CD14-positive monocyte (primary cell): Measurements from ENCODE around the gene MAP3K19. TPM values are rescaled to one million over a fixed set of nuclear protein-coding genes. Genes with fewer than 3 reads are reported as not detected.

Source experiments
- DNase-seq, 3 donors: peaks; one replicate each; pipeline ENCODE4 v3.0.0-alpha.2; 2011 to 2022
- H2AFZ ChIP-seq: 2 replicates; pipeline ENCODE4 v1.6.0; 2012; ENCODE audit warnings: mild to moderate bottlenecking, low read depth, low read length, inconsistent platforms; ENCODE audit not compliant: insufficient read depth, poor library complexity, severe bottlenecking
- H3K27ac ChIP-seq, 2 donors: 1 replicate in 1 of 2; 2 replicates in 1 of 2; pipeline ENCODE4 v1.5.1; 2012 to 2013; ENCODE audit warnings: low read length in 2 of 2, control low read depth in 1 of 2, inconsistent platforms in 1 of 2, low read depth in 1 of 2, mild to moderate bottlenecking in 1 of 2
- H3K27me3 ChIP-seq, 2 donors: one replicate each; pipeline versions ENCODE4 v1.6.0 to v1.6.1; 2011 to 2013; ENCODE audit warnings: low read length in 2 of 2; ENCODE audit not compliant: control insufficient read depth in 2 of 2, insufficient read depth in 2 of 2
- H3K36me3 ChIP-seq, 2 donors: replicated peaks in 1 of 2; 1 replicate in 1 of 2; 2 replicates in 1 of 2; pipeline versions ENCODE4 v1.5.1 to v1.6.1; 2012 to 2013; ENCODE audit warnings: low read length in 2 of 2, control low read depth in 1 of 2, inconsistent platforms in 1 of 2, mild to moderate bottlenecking in 1 of 2; ENCODE audit not compliant: insufficient read depth in 2 of 2, control insufficient read depth in 1 of 2
- H3K4me1 ChIP-seq, 2 donors: 1 replicate in 1 of 2; 2 replicates in 1 of 2; pipeline versions ENCODE4 v1.5.1 to v1.6.1; 2012 to 2013; ENCODE audit warnings: low read length in 2 of 2, control low read depth in 1 of 2, inconsistent platforms in 1 of 2, mild to moderate bottlenecking in 1 of 2, moderate library complexity in 1 of 2; ENCODE audit not compliant: insufficient read depth in 2 of 2, control insufficient read depth in 1 of 2
- H3K4me2 ChIP-seq: replicated peaks from 2 replicates; pipeline ENCODE3; 2012; ENCODE audit warnings: low read length, moderate library complexity, mild to moderate bottlenecking; ENCODE audit not compliant: poor library complexity, severe bottlenecking; ENCODE audit errors: extremely low read depth
- H3K4me3 ChIP-seq, 3 experiments: fragments of 200-600 bp in 1 of 3; sonication (generic) in 1 of 3; replicated peaks in 1 of 3; 1 replicate in 2 of 3; 2 replicates in 1 of 3; pipeline ENCODE4 v1.5.1; 2011 to 2013; ENCODE audit warnings: low read length in 3 of 3, mild to moderate bottlenecking in 3 of 3, control low read depth in 2 of 3, low read depth in 2 of 3, inconsistent platforms in 1 of 3, moderate library complexity in 1 of 3
- H3K79me2 ChIP-seq: 2 replicates; pipeline ENCODE4 v1.6.0; 2012; ENCODE audit warnings: mild to moderate bottlenecking, control low read depth, inconsistent platforms, low read length, moderate library complexity; ENCODE audit not compliant: insufficient read depth
- H3K9ac ChIP-seq: 2 replicates; pipeline ENCODE4 v1.6.0; 2017; ENCODE audit warnings: low read length, mild to moderate bottlenecking; ENCODE audit not compliant: insufficient read depth, poor library complexity, severe bottlenecking
- H3K9me3 ChIP-seq, 2 donors: replicated peaks in 1 of 2; 1 replicate in 1 of 2; 2 replicates in 1 of 2; pipeline versions ENCODE4 v1.5.1 to v1.6.1; 2012 to 2013; ENCODE audit warnings: low read length in 2 of 2, control low read depth in 1 of 2; ENCODE audit not compliant: control insufficient read depth in 1 of 2, insufficient read depth in 1 of 2
- H4K20me1 ChIP-seq: 2 replicates; pipeline ENCODE4 v1.6.0; 2012; ENCODE audit warnings: mild to moderate bottlenecking, low read length, control low read depth, moderate library complexity; ENCODE audit not compliant: insufficient read depth
- H3K27ac Mint-ChIP-seq, 7 donors: one replicate each; pipeline ENCODE4 v1.8.0; 2020; ENCODE audit warnings: mild to moderate bottlenecking in 7 of 7, mixed read lengths in 7 of 7, moderate library complexity in 6 of 7, inconsistent platforms in 2 of 7
- H3K27me3 Mint-ChIP-seq, 3 donors: one replicate each; pipeline ENCODE4 v1.8.0; 2021 to 2022; ENCODE audit warnings: low read depth in 3 of 3, mild to moderate bottlenecking in 3 of 3, mixed read lengths in 3 of 3, moderate library complexity in 3 of 3, inconsistent platforms in 1 of 3
- H3K36me3 Mint-ChIP-seq, 2 donors: one replicate each; pipeline ENCODE4 v1.8.0; 2020; ENCODE audit warnings: mixed read lengths in 2 of 2, inconsistent platforms in 1 of 2, mild to moderate bottlenecking in 1 of 2
- H3K4me1 Mint-ChIP-seq: one replicate; pipeline ENCODE4 v1.8.0; 2020; ENCODE audit warnings: mild to moderate bottlenecking, mixed read lengths
- H3K4me3 Mint-ChIP-seq, 2 donors: one replicate each; pipeline ENCODE4 v1.8.0; 2020; ENCODE audit warnings: mild to moderate bottlenecking in 2 of 2, mixed read lengths in 2 of 2, moderate library complexity in 1 of 2
- H3K9me3 Mint-ChIP-seq, 7 donors: one replicate each; pipeline ENCODE4 v1.8.0; 2020 to 2022; ENCODE audit warnings: mixed read lengths in 7 of 7, mild to moderate bottlenecking in 6 of 7, moderate library complexity in 6 of 7, inconsistent platforms in 2 of 7
- CTCF ChIP-seq: fragments of 200-600 bp; IDR thresholded peaks from one replicate; pipeline ENCODE4 v1.8.0; 2022; ENCODE audit warnings: antibody characterized with exemption, mild to moderate bottlenecking
- WGBS: methylation state at CpG from one replicate; pipeline ENCODE4 v1.1.5; 2013; ENCODE audit warnings: missing lambda C conversion rate; ENCODE audit not compliant: insufficient coverage; 5-methylcytosine and 5-hydroxymethylcytosine counted together
- intact Hi-C, 2 donors: fragments of 100-400 bp; cut with micrococcal nuclease; formaldehyde crosslinking; loops; one replicate each; pipeline versions ENCODE4 v1.15.0 to v1.15.1; 2023
- polyA plus RNA-seq, 3 donors: library from polyadenylated mRNA; depleted of rRNA in 1 of 3; unstranded in 2 of 3; stranded (reverse) in 1 of 3; fragments of 300-500 nt in 2 of 3; fragments of >200 nt in 1 of 3; fragmentation: Illumina TruSeq in 2 of 3; gene quantifications; 1 replicate in 2 of 3; 2 replicates in 1 of 3; pipeline ENCODE4 v1.2.3, GENCODE V29; 2012 to 2021

MAP3K19 gene
- polyA plus RNA-seq, 3 donors: not detected

GRCh38 chr2:135076556-135076955 lies 29.3 kb upstream of the MAP3K19 start:
- Mint-ChIP-seq H3K36me3 (peaks cover 32 to 54% of the 10 kb centered on the region in 2 donors), H3K27ac (no peak overlapping the region)

GRCh38 chr2:135074216-135074615 lies 27.0 kb upstream of the MAP3K19 start:
- WGBS: 97% methylated on average over 3 of the region's 3 CpGs

More at GRCh38 chr2:135076556-135076955, 29.3 kb upstream of the MAP3K19 start:
- no peak for DNase-seq
- Mint-ChIP-seq H3K4me3 (no peak overlapping the region), H3K4me1 (no peaks in the 10 kb centered on the region), H3K27me3 (no peaks in the 10 kb centered on the region), H3K9me3 (peaks cover 21 to 40% (median 26%) of the 10 kb centered on the region in 7 donors)
- Histone ChIP-seq H3K4me2 (no peak overlapping the region), H3K27me3 (no peaks in the 10 kb centered on the region), H3K4me3 (no peak overlapping the region), H3K79me2 (peaks cover 34% of the 10 kb centered on the region), H3K36me3 (peaks cover 0 to 28% of the 10 kb centered on the region in 2 donors), H3K9me3 (peaks cover 29 to 35% of the 10 kb centered on the region in 2 donors), H3K9ac (no peak overlapping the region), H4K20me1 (peaks cover 5% of the 10 kb centered on the region), H2AFZ (no peak overlapping the region), H3K4me1 (no peaks in the 10 kb centered on the region), H3K27ac (no peak overlapping the region)
- WGBS: no CpG with 5 or more reads among the region's 2 CpGs
- no peak for TF ChIP-seq CTCF
- intact Hi-C loops: no loop called here

More at GRCh38 chr2:135074216-135074615, 27.0 kb upstream of the MAP3K19 start:
- Mint-ChIP-seq H3K4me3 (no peak overlapping the region), H3K27me3 (no peaks in the 10 kb centered on the region), H3K4me1 (no peaks in the 10 kb centered on the region), H3K27ac (peak overlapping the region in 2 of 7 donors; percentile 16 to 37), H3K9me3 (peaks cover 25 to 47% (median 35%) of the 10 kb centered on the region in 7 donors), H3K36me3 (peaks cover 37 to 61% of the 10 kb centered on the region in 2 donors)
- Histone ChIP-seq H4K20me1 (peaks cover 5% of the 10 kb centered on the region), H3K4me3 (no peak overlapping the region), H3K9ac (no peak overlapping the region), H3K36me3 (peaks cover 0 to 38% of the 10 kb centered on the region in 2 donors), H3K9me3 (peaks cover 36% of the 10 kb centered on the region in 2 donors), H3K4me2 (no peak overlapping the region), H2AFZ (no peak overlapping the region), H3K4me1 (no peaks in the 10 kb centered on the region), H3K27ac (no peak overlapping the region), H3K79me2 (peaks cover 39% of the 10 kb centered on the region), H3K27me3 (no peaks in the 10 kb centered on the region)
- no peak for DNase-seq
- no peak for TF ChIP-seq CTCF
- intact Hi-C loops: no loop called here
